A549 (cell line): ENCODE results near the gene KAT2B.

Experiments
- CEBPB ChIP-seq, 2 experiments: fragments of >200 bp in 1 of 2; sonication (Bioruptor Twin) in 1 of 2; formaldehyde crosslinking in 1 of 2; IDR thresholded peaks; 2 replicates each; pipeline ENCODE4 v1.6.1; 2012 to 2016
- E2F6 ChIP-seq: IDR thresholded peaks from 2 replicates; pipeline ENCODE4 v1.6.1; 2012; ENCODE audit warnings: low read depth, borderline replicate concordance
- HOXB13 ChIP-seq: fragments of 250-450 bp; sonication (Bioruptor Pico); IDR thresholded peaks from 2 replicates; pipeline ENCODE4 v1.5.0; 2020; ENCODE audit warnings: low read depth, mild to moderate bottlenecking, moderate library complexity
- MAX ChIP-seq: IDR thresholded peaks from 2 replicates; pipeline ENCODE4 v1.6.1; 2012
- MYC ChIP-seq: IDR thresholded peaks from 2 replicates; pipeline ENCODE4 v1.6.1; 2012; ENCODE audit warnings: mild to moderate bottlenecking, inconsistent platforms, low read length, improper control_type of control experiment, borderline replicate concordance
- POLR2A ChIP-seq: IDR thresholded peaks from 2 replicates; pipeline ENCODE4 v1.6.1; 2012; ENCODE audit warnings: mild to moderate bottlenecking, low read length
- POLR2AphosphoS2 ChIP-seq: conservative IDR thresholded peaks from 2 replicates; pipeline ENCODE4 v1.6.1; 2012; ENCODE audit warnings: low read length, improper control_type of control experiment, inconsistent platforms
- REST ChIP-seq: fragments of 200-600 bp; sonication (generic); IDR thresholded peaks from 2 replicates; pipeline ENCODE4 v1.6.1; 2016; ENCODE audit warnings: antibody characterized with exemption, mild to moderate bottlenecking, moderate library complexity
- RFX5 ChIP-seq: fragments of 450-650 bp; IDR thresholded peaks from 2 replicates; pipeline ENCODE4 v1.7.1; 2014; ENCODE audit warnings: antibody characterized with exemption, mild to moderate bottlenecking, moderate library complexity
- RNF2 ChIP-seq: fragments of 200-600 bp; sonication (generic); IDR thresholded peaks from 2 replicates; pipeline ENCODE4 v1.6.1; 2016; ENCODE audit warnings: low read depth, mild to moderate bottlenecking, antibody characterized with exemption, moderate library complexity, borderline replicate concordance
- TF ChIP-seq, protein P1 (sequence below): fragments of >200 bp; sonication (Bioruptor Twin); formaldehyde crosslinking; IDR thresholded peaks from 3 replicates; pipeline ENCODE4 v1.5.1; 2016

DNA sequence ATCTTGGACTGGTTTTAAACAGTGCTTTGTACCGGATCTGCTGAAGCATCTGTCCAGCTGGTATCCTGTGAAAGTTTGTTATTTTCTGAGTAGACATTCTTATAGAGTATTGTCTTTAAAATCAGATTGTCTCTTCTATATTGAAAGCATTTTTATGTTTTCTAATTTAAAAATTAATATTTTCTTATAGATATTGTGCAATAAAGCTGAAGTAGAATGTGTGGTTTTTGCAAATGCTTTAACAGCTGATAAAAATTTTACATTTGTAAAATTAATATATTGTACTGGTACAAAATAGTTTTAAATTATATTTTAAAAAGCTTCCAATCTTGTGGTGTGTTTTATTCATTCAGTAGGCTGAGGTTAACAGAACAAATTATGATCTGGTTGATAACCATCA, 113.8 kb downstream of the KAT2B start:
- TF ChIP-seq RFX5, result no peak
- TF ChIP-seq E2F6, result no peak
- no peak for TF ChIP-seq POLR2A
- no peak for TF ChIP-seq REST
- TF ChIP-seq, protein P1, sequence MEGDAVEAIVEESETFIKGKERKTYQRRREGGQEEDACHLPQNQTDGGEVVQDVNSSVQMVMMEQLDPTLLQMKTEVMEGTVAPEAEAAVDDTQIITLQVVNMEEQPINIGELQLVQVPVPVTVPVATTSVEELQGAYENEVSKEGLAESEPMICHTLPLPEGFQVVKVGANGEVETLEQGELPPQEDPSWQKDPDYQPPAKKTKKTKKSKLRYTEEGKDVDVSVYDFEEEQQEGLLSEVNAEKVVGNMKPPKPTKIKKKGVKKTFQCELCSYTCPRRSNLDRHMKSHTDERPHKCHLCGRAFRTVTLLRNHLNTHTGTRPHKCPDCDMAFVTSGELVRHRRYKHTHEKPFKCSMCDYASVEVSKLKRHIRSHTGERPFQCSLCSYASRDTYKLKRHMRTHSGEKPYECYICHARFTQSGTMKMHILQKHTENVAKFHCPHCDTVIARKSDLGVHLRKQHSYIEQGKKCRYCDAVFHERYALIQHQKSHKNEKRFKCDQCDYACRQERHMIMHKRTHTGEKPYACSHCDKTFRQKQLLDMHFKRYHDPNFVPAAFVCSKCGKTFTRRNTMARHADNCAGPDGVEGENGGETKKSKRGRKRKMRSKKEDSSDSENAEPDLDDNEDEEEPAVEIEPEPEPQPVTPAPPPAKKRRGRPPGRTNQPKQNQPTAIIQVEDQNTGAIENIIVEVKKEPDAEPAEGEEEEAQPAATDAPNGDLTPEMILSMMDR, result no peak
- no peak for TF ChIP-seq POLR2AphosphoS2
- TF ChIP-seq MYC, result no peak
- no peak for TF ChIP-seq HOXB13 (CRISPR knock-in tag)
- TF ChIP-seq RNF2, result no peak
- no peak for TF ChIP-seq MAX
- no peak for TF ChIP-seq CEBPB (IDR thresholded peaks at IDR 0.05)
